ACC112 (cell line): Measurements from ENCODE around the gene UNC13A.
A peak's percentile ranks its signal among the peaks of the same experiment; 100 is the strongest.
"Not testable (repeated sequence)": the region's sequence is repeated elsewhere in the genome, so short reads cannot be mapped to it uniquely, and the experiment has no call there.

Experiments
- H2AFZ ChIP-seq: fragments of 200-600 bp; sonication (generic); one replicate; pipeline ENCODE4 v1.6.0; 2017; ENCODE audit warnings: antibody characterized with exemption, low read length; ENCODE audit not compliant: unreplicated experiment
- H3K27ac ChIP-seq: fragments of 200-600 bp; sonication (generic); 2 replicates; pipeline ENCODE4 v1.5.1; 2014; ENCODE audit warnings: low read depth, mild to moderate bottlenecking, antibody characterized with exemption, low read length, moderate library complexity
- H3K27me3 ChIP-seq: fragments of 200-600 bp; sonication (generic); 2 replicates; pipeline ENCODE4 v1.6.1; 2014; ENCODE audit warnings: mild to moderate bottlenecking, antibody characterized with exemption, low read length, moderate library complexity, mixed read lengths; ENCODE audit not compliant: insufficient read depth
- H3K36me3 ChIP-seq: fragments of 200-600 bp; sonication (generic); 2 replicates; pipeline ENCODE4 v1.6.1; 2016; ENCODE audit warnings: mild to moderate bottlenecking, antibody characterized with exemption, low read length, moderate library complexity, mixed read lengths; ENCODE audit not compliant: insufficient read depth
- H3K4me1 ChIP-seq: fragments of 200-600 bp; sonication (generic); one replicate; pipeline ENCODE4 v1.6.1; 2016; ENCODE audit warnings: low read length, mixed read lengths; ENCODE audit not compliant: insufficient read depth, unreplicated experiment, control insufficient read depth
- H3K4me3 ChIP-seq: fragments of 200-600 bp; sonication (generic); 2 replicates; pipeline ENCODE4 v1.5.1; 2014; ENCODE audit warnings: mild to moderate bottlenecking, low read depth, low read length
- H3K79me2 ChIP-seq: fragments of 200-600 bp; sonication (generic); one replicate; pipeline ENCODE4 v1.6.0; 2016; ENCODE audit warnings: low read length; ENCODE audit not compliant: control insufficient read depth, unreplicated experiment, insufficient read depth

UNC13A gene

DNA sequence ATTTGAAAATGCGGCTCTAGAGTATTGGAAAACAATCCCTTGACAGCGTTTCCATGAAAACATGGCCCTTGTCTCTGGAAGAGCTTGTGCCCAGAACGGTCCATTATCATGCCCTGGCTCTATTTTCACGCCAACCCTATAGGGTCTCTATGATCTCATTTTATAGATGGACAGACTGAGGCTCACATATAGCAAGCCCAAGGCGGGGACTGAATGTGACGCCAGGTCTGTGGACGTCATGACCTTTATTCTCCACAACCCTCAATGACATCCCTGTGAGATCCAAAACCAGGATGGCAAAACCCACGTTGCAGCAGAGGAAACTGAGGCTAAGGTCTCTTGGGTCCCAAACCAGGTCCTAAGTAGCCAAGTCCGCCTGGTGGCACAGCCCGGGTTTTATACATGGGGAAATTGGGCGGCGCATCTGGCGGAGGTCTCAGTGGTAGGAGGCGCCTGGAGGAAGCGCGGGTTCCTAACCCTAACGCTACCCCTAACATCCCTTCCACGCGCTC is 133.1 kb downstream of the UNC13A start:
- H3K4me1 ChIP-seq, result peaks cover 25% of the 10 kb centered on the region
- H3K79me2 ChIP-seq, result peaks cover 19% of the 10 kb centered on the region
- no peaks in the 10 kb centered on the region for H3K27me3 ChIP-seq
- H3K4me3 ChIP-seq, result peak overlapping the region; percentile 98
- H3K36me3 ChIP-seq, result no peaks in the 10 kb centered on the region
- H3K27ac ChIP-seq, result no peak overlapping the region
- H2AFZ ChIP-seq, result no peak overlapping the region

DNA sequence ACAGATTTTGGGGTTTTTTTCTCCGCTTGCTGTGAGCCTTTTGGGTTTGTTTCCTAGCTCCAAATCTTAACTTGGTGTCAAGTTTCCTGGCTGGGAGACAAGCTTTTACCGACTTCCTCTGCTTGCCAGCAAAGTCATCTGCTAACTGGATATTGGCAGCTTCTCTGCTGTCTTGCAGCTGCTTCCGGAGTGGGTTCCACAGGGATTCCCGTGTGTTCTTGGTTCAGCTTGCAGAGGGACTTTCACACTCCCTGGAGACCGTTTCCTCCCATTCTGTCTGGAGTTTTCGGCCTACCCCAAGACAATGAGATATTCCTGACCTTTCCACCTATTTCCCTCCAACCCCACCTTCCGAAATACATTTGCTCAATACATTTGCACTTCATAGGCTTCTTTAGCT is 134.9 kb downstream of the UNC13A start:
- Histone ChIP-seq H3K27me3 (no peaks in the 10 kb centered on the region), H3K4me3 (peak overlapping the region; percentile 14), H3K4me1 (peaks cover 15% of the 10 kb centered on the region), H3K36me3 (no peaks in the 10 kb centered on the region), H3K79me2 (peaks cover 19% of the 10 kb centered on the region), H2AFZ (peak overlapping the region; percentile 12), H3K27ac (peak overlapping the region; percentile 86)

DNA sequence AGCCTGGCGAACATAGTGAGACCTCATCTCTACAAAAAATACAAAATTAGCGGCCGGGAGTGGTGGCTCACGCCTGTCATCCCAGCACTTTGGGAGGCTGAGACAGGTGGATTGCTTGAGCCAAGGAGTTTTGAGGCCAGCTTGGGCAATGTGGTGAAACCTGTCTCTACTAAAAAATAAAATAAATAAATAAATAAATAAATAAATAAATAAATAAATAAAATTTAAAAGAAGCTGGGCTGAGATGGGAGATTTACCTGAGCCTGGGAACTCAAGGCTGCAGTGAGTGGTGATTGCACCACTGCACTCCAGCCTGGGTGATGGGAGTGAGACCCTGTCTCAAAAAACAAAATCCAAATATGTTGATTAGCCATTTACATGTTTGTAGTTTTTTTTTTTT is 135.4 kb downstream of the UNC13A start:
- not testable (repeated sequence) for H3K36me3 ChIP-seq, H2AFZ ChIP-seq, H3K4me3 ChIP-seq, H3K27me3 ChIP-seq
- peak overlapping the region; percentile 3; the same call in 1 of the 2 replicates for H3K27ac ChIP-seq
- H3K4me1 ChIP-seq, result peaks cover 15% of the 10 kb centered on the region
- H3K79me2 ChIP-seq, result peaks cover 19% of the 10 kb centered on the region
